Hepatocyte (in vitro differentiated cells): Measurements from ENCODE around the gene PLA2G1B. TPM values are rescaled to one million over a fixed set of nuclear protein-coding genes. Genes with fewer than 3 reads are reported as not detected.

Experiments
- DNase-seq: peaks from one replicate; pipeline ENCODE4 v3.0.0-alpha.2; 2016; ENCODE audit warnings: low spot score
- H2AFZ ChIP-seq: fragments of 200-600 bp; sonication (generic); 2 replicates; pipeline ENCODE4 v1.6.0; 2016; ENCODE audit warnings: antibody characterized with exemption, mild to moderate bottlenecking
- H3K27ac ChIP-seq: fragments of 200-600 bp; sonication (generic); 2 replicates; pipeline ENCODE4 v1.5.1; 2016; ENCODE audit warnings: mild to moderate bottlenecking
- H3K27me3 ChIP-seq: fragments of 200-600 bp; sonication (generic); 2 replicates; pipeline ENCODE4 v1.6.1; 2016
- H3K36me3 ChIP-seq: fragments of 200-600 bp; sonication (generic); replicated peaks from 2 replicates; pipeline ENCODE4 v1.5.1; 2016; ENCODE audit warnings: low read depth; ENCODE audit not compliant: insufficient read depth
- H3K4me1 ChIP-seq: fragments of 200-600 bp; sonication (generic); 2 replicates; pipeline ENCODE4 v1.5.1; 2016; ENCODE audit warnings: mild to moderate bottlenecking, moderate library complexity; ENCODE audit not compliant: insufficient read depth
- H3K4me2 ChIP-seq: fragments of 200-600 bp; sonication (generic); 2 replicates; pipeline ENCODE4 v1.6.0; 2016
- H3K4me3 ChIP-seq: fragments of 200-600 bp; sonication (generic); 2 replicates; pipeline ENCODE4 v1.5.1; 2016; ENCODE audit warnings: mild to moderate bottlenecking
- H3K79me2 ChIP-seq: fragments of 200-600 bp; sonication (generic); 2 replicates; pipeline ENCODE4 v1.6.0; 2017; ENCODE audit warnings: mild to moderate bottlenecking
- H3K9me2 ChIP-seq: fragments of 200-600 bp; sonication (generic); replicated peaks from 2 replicates; pipeline ENCODE4 v1.6.0; 2017; ENCODE audit warnings: mild to moderate bottlenecking; ENCODE audit not compliant: insufficient read depth
- H3K9me3 ChIP-seq: fragments of 200-600 bp; sonication (generic); 2 replicates; pipeline ENCODE4 v1.5.1; 2016; ENCODE audit warnings: low read depth, mild to moderate bottlenecking
- H4K20me1 ChIP-seq: fragments of 200-600 bp; sonication (generic); 2 replicates; pipeline ENCODE4 v1.6.0; 2016; ENCODE audit warnings: mild to moderate bottlenecking; ENCODE audit not compliant: insufficient read depth, poor library complexity, severe bottlenecking
- CTCF ChIP-seq: fragments of 200-600 bp; sonication (generic); IDR thresholded peaks from 2 replicates; pipeline ENCODE4 v1.5.1; 2016; ENCODE audit warnings: antibody characterized with exemption, mild to moderate bottlenecking; ENCODE audit not compliant: poor library complexity
- EZH2 ChIP-seq: fragments of 200-600 bp; sonication (generic); IDR thresholded peaks from 2 replicates; pipeline ENCODE4 v1.6.1; 2016; ENCODE audit warnings: antibody characterized with exemption, mild to moderate bottlenecking, borderline replicate concordance
- EZH2phosphoT487 ChIP-seq: fragments of 200-600 bp; sonication (generic); IDR thresholded peaks from one replicate; pipeline ENCODE4 v1.6.1; 2018; ENCODE audit warnings: antibody characterized with exemption, mild to moderate bottlenecking, low read depth, moderate library complexity; ENCODE audit not compliant: unreplicated experiment, severe bottlenecking
- WGBS: methylation state at CpG from one replicate; pipeline ENCODE4 v1.1.6; 2016; ENCODE audit warnings: low lambda C conversion rate; ENCODE audit errors: missing lambda C conversion rate; 5-methylcytosine and 5-hydroxymethylcytosine counted together
- polyA plus RNA-seq: library from polyadenylated mRNA; unstranded; fragments of >200 nt; fragmentation: Nextera tagmentation; extraction: Ambion mirVana; gene quantifications from 2 replicates; pipeline ENCODE4 v1.2.1, GENCODE V29; 2016
- total RNA-seq: library from RNA; depleted of rRNA; stranded (reverse); fragments of >200 nt; gene quantifications from 2 replicates; pipeline ENCODE4 v1.2.3, GENCODE V29; 2014

Gene PLA2G1B
- total and polyA plus RNA-seq, 2 experiments from 2014 or later: 8.5 to 14.7 TPM

- H3K9me2 ChIP-seq: no peaks in the 10 kb centered on the region
- 91% methylated on average over 8 of the region's 8 CpGs for WGBS
- TF ChIP-seq EZH2: no peak
- no peak for TF ChIP-seq EZH2phosphoT487
- no peak for TF ChIP-seq CTCF
- no peaks in the 10 kb centered on the region for H3K4me1 ChIP-seq
- no peaks in the 10 kb centered on the region for H3K36me3 ChIP-seq
- H3K27me3 ChIP-seq: peaks cover 29% of the 10 kb centered on the region
- H3K79me2 ChIP-seq: no peaks in the 10 kb centered on the region
- H3K4me2 ChIP-seq: no peak overlapping the region
- no peak overlapping the region for H3K27ac ChIP-seq
- no peak overlapping the region for H2AFZ ChIP-seq
- H3K4me3 ChIP-seq: no peak overlapping the region
- no peaks in the 10 kb centered on the region for H4K20me1 ChIP-seq
- DNase-seq: no peak
- H3K9me3 ChIP-seq: no peaks in the 10 kb centered on the region
Measured at GRCh38 chr12:120373683-120374082, 46.1 kb upstream of the PLA2G1B start.

- no peaks in the 10 kb centered on the region for H3K9me2 ChIP-seq
- peaks cover 8% of the 10 kb centered on the region for H3K79me2 ChIP-seq
- no peaks in the 10 kb centered on the region for H3K9me3 ChIP-seq
- no peak overlapping the region for H2AFZ ChIP-seq
- no peaks in the 10 kb centered on the region for H3K36me3 ChIP-seq
- peaks cover 21% of the 10 kb centered on the region for H3K4me1 ChIP-seq
- peaks cover 29% of the 10 kb centered on the region for H3K27me3 ChIP-seq
- H3K4me3 ChIP-seq: no peak overlapping the region
- H3K27ac ChIP-seq: no peak overlapping the region
- no peak for DNase-seq
- peak; percentile 17 for TF ChIP-seq EZH2
- TF ChIP-seq EZH2phosphoT487: no peak
- H3K4me2 ChIP-seq: peak overlapping the region; percentile 96
- H4K20me1 ChIP-seq: no peaks in the 10 kb centered on the region
- WGBS: 36% methylated on average over 7 of the region's 7 CpGs
Measured at GRCh38 chr12:120370343-120371243, 43.0 kb upstream of the PLA2G1B start.

- Histone ChIP-seq H3K9me2 (no peaks in the 10 kb centered on the region), H4K20me1 (no peaks in the 10 kb centered on the region), H3K27me3 (peaks cover 29% of the 10 kb centered on the region), H3K79me2 (peaks cover 8% of the 10 kb centered on the region), H3K4me3 (peak overlapping the region; percentile 36), H3K27ac (no peak overlapping the region), H3K4me2 (peak overlapping the region; percentile 96), H2AFZ (peak overlapping the region; percentile 74), H3K4me1 (peaks cover 27% of the 10 kb centered on the region), H3K9me3 (no peaks in the 10 kb centered on the region), H3K36me3 (no peaks in the 10 kb centered on the region)
- TF ChIP-seq EZH2: peak; percentile 78
- TF ChIP-seq EZH2phosphoT487: no peak
- TF ChIP-seq CTCF: no peak
- WGBS: 3% methylated on average over 17 of the region's 26 CpGs
- no peak for DNase-seq
Measured at GRCh38 chr12:120369603-120370342, 42.2 kb upstream of the PLA2G1B start.
